GM18873 (cell line): ENCODE measurements around the gene R3HCC1L.
"Not testable (repeated sequence)": the region's sequence is repeated elsewhere in the genome, so short reads cannot be mapped to it uniquely, and the experiment has no call there.

Experiments used
- ATAC-seq: cut with Tn5 transposase; IDR thresholded peaks from one replicate; pipeline ENCODE4 v1.9.1; 2021; ENCODE audit warnings: mild to moderate bottlenecking, moderate library complexity, moderate number of reproducible peaks; ENCODE audit not compliant: unreplicated experiment, low FRiP score

R3HCC1L gene

GRCh38 chr10:98224996-98225395 lies 90.5 kb downstream of the R3HCC1L start:
- no peak for ATAC-seq

- no peak for ATAC-seq
These were observed 92.2 kb downstream of the R3HCC1L start for GRCh38 chr10:98226508-98227144.

GRCh38 chr10:98227713-98228112 lies 93.3 kb downstream of the R3HCC1L start:
- not testable (repeated sequence) for ATAC-seq

GRCh38 chr10:98228266-98228665 lies 93.8 kb downstream of the R3HCC1L start:
- ATAC-seq: not testable (repeated sequence)

- no peak for ATAC-seq
These were observed 97.0 kb downstream of the R3HCC1L start for GRCh38 chr10:98231417-98231816.

GRCh38 chr10:98235846-98236245 lies 101.4 kb downstream of the R3HCC1L start:
- ATAC-seq: no peak

- no peak for ATAC-seq
These were observed 102.4 kb downstream of the R3HCC1L start for GRCh38 chr10:98236862-98237261.

GRCh38 chr10:98238391-98238790 lies 103.9 kb downstream of the R3HCC1L start:
- ATAC-seq: no peak

GRCh38 chr10:98240524-98240923 lies 106.1 kb downstream of the R3HCC1L start:
- ATAC-seq: no peak

GRCh38 chr10:98242823-98243222 lies 108.4 kb downstream of the R3HCC1L start:
- no peak for ATAC-seq

- no peak for ATAC-seq
These were observed 109.7 kb downstream of the R3HCC1L start for GRCh38 chr10:98244141-98244540.

GRCh38 chr10:98244586-98244985 lies 110.1 kb downstream of the R3HCC1L start:
- no peak for ATAC-seq

GRCh38 chr10:98246911-98247805 lies 112.7 kb downstream of the R3HCC1L start:
- ATAC-seq: no peak

GRCh38 chr10:98248018-98248417 lies 113.6 kb downstream of the R3HCC1L start:
- no peak for ATAC-seq

- no peak for ATAC-seq
These were observed 114.7 kb downstream of the R3HCC1L start for GRCh38 chr10:98249134-98249533.

- ATAC-seq: no peak
These were observed 116.9 kb downstream of the R3HCC1L start for GRCh38 chr10:98251399-98251798.

- ATAC-seq: no peak
These were observed 118.0 kb downstream of the R3HCC1L start for GRCh38 chr10:98252464-98252863.

- ATAC-seq: no peak
These were observed 119.0 kb downstream of the R3HCC1L start for GRCh38 chr10:98253499-98253898.

GRCh38 chr10:98254234-98254974 lies 119.9 kb downstream of the R3HCC1L start:
- no peak for ATAC-seq

GRCh38 chr10:98255146-98255877 lies 120.9 kb downstream of the R3HCC1L start:
- no peak for ATAC-seq
